Measurements from ENCODE around the gene WDR37. TPM values are rescaled to one million over a fixed set of nuclear protein-coding genes. Genes with fewer than 3 reads are reported as not detected.

Gene WDR37
- polyA plus RNA-seq, 1 of the 3 experiments (the other 2 are of a cell fraction) = 11.9 TPM

- Histone ChIP-seq H3K4me3 (ENCODE audit: low read depth in 2 of 2, low read length in 1 of 2) (no peak overlapping the region), H4K20me1 (ENCODE audit: insufficient read depth) (no peaks in the 10 kb centered on the region), H3K79me2 (ENCODE audit: insufficient read depth) (no peaks in the 10 kb centered on the region), H3K9ac (no peak overlapping the region), H3K27ac (ENCODE audit: low read depth in 2 of 2, low read length in 1 of 2) (no peak overlapping the region), H3K36me3 (replicated peaks in 1 of 2; ENCODE audit: control insufficient read depth in 1 of 2, insufficient read depth in 2 of 2, low read length in 1 of 2) (no peaks in the 10 kb centered on the region), H3K9me2 (no peaks in the 10 kb centered on the region), H2AFZ (ENCODE audit: low read depth) (no peak overlapping the region), H3F3A (replicated peaks; ENCODE audit: insufficient read depth) (no peaks in the 10 kb centered on the region), H3K9me3 (no peaks in the 10 kb centered on the region), H3K4me2 (no peak overlapping the region), H3K27me3 (ENCODE audit: insufficient read depth) (no peaks in the 10 kb centered on the region), H3K4me1 (ENCODE audit: control insufficient read depth in 1 of 2, insufficient read depth in 2 of 2, low read depth in 1 of 2, low read length in 1 of 2) (no peaks in the 10 kb centered on the region; a peak in 1 of 4 replicates)
- WGBS (ENCODE audit: low lambda C conversion rate) = 58% methylated on average over 11 of the region's 23 CpGs
- ChIA-PET CTCF (no interaction called here), POLR2A (no interaction called here)
- TF ChIP-seq USF1 (IDR thresholded peaks at IDR 0.05; ENCODE audit: borderline replicate concordance, low read depth) (no peak), POLR2AphosphoS5 (IDR thresholded peaks at IDR 0.05; ENCODE audit: low read depth, low read length) (no peak), PBX3 (IDR thresholded peaks at IDR 0.05) (no peak), TCF12 (IDR thresholded peaks at IDR 0.05) (no peak), MEF2A (IDR thresholded peaks at IDR 0.05; ENCODE audit: borderline replicate concordance, low read depth) (no peak)
- no peak for DNase-seq
These were observed 119.9 kb downstream of the WDR37 start for GRCh38 chr10:1175956-1176565.

- H3F3A ChIP-seq (replicated peaks; ENCODE audit: insufficient read depth) = no peaks in the 10 kb centered on the region
- H3K27me3 ChIP-seq (ENCODE audit: insufficient read depth) = no peaks in the 10 kb centered on the region
- no peaks in the 10 kb centered on the region for H3K36me3 ChIP-seq (replicated peaks in 1 of 2; ENCODE audit: control insufficient read depth in 1 of 2, insufficient read depth in 2 of 2, low read length in 1 of 2)
- H4K20me1 ChIP-seq (ENCODE audit: insufficient read depth) = no peaks in the 10 kb centered on the region
- no peaks in the 10 kb centered on the region; a peak in 1 of 4 replicates for H3K4me1 ChIP-seq (ENCODE audit: control insufficient read depth in 1 of 2, insufficient read depth in 2 of 2, low read depth in 1 of 2, low read length in 1 of 2)
- H3K4me3 ChIP-seq (ENCODE audit: low read depth in 2 of 2, low read length in 1 of 2) = no peak overlapping the region
- H3K79me2 ChIP-seq (ENCODE audit: insufficient read depth) = no peaks in the 10 kb centered on the region
- ChIA-PET CTCF (interaction anchor here (1.1 kb wide), 1 partner anchor 242 kb away, joined by 3 read pairs; no protein-coding TSS in a partner anchor), POLR2A (no interaction called here)
- no peak for DNase-seq
- H3K9me2 ChIP-seq = no peaks in the 10 kb centered on the region
- TF ChIP-seq JUND (IDR thresholded peaks at IDR 0.05) (no peak), GATA2 (CRISPR knock-in tag; IDR thresholded peaks at IDR 0.05) (no peak), RFX5 (IDR thresholded peaks at IDR 0.05; ENCODE audit: low read length) (no peak), CTCF (IDR thresholded peaks at IDR 0.05) (no peak), MXI1 (IDR thresholded peaks at IDR 0.05; ENCODE audit: low read depth, low read length) (no peak), USF1 (IDR thresholded peaks at IDR 0.05; ENCODE audit: borderline replicate concordance, low read depth) (no peak), YY1 (IDR thresholded peaks at IDR 0.05; ENCODE audit: low read depth) (no peak), TEAD4 (IDR thresholded peaks at IDR 0.05; ENCODE audit: borderline replicate concordance, insufficient read depth) (no peak), TAF1 (IDR thresholded peaks at IDR 0.05; ENCODE audit: borderline replicate concordance, low read depth, low read length) (no peak), EP300 (IDR thresholded peaks at IDR 0.05; ENCODE audit: borderline replicate concordance in 1 of 2, low read depth in 1 of 2, low read length in 1 of 2) (no peak)
- WGBS (ENCODE audit: low lambda C conversion rate) = 50% methylated on average over 9 of the region's 9 CpGs
- H3K9me3 ChIP-seq = no peaks in the 10 kb centered on the region
- no peak overlapping the region for H3K27ac ChIP-seq (ENCODE audit: low read depth in 2 of 2, low read length in 1 of 2)
- no peak overlapping the region for H2AFZ ChIP-seq (ENCODE audit: low read depth)
- no peak overlapping the region for H3K9ac ChIP-seq
- no peak overlapping the region for H3K4me2 ChIP-seq
These were observed 121.8 kb downstream of the WDR37 start for GRCh38 chr10:1177936-1178335.
